HG03095 (cell line): ENCODE measurements around the gene SPRED2.

ENCODE experiments used
- ATAC-seq: cut with Tn5 transposase; IDR thresholded peaks from one replicate; pipeline ENCODE4 v1.9.1; 2021; ENCODE audit warnings: moderate library complexity; ENCODE audit not compliant: unreplicated experiment

The SPRED2 gene

DNA sequence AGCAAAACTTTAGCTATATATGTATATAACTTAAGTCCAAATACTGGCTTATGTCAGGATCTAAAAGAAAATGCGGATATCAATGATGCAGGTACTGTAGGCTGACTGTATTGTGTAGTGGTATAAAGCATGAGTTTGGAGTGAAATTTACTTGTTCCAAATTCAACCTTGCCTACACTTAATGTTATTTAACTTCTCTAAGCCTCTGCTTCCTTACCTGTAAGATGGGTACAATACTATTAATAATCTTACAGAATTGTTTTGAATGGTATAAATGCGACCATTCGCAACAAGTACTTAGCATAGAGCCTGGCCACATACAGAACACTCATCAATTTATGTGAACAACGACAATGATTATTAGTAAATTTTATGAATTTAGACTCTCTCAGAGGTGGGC is 62.4 kb downstream of the SPRED2 start:
- no peak for ATAC-seq

DNA sequence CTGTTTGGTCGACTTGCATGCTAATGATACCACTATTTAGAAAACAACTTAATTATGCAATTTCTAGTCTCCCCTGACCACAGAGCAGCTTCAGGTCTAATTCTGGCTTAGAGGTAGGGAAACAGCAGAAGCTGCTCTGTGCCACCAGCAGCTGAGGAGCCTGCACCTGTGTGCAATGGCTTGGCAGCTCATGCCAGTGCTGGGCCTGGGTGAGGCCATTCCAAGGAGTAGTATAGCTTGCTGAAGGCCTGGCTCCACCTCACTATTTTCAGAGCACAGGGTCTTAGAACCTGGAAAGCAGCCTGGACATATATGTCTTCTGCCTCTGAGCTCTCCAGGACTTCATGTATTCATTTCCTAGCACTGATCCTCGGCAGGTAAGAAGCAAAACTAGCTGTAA is 62.8 kb downstream of the SPRED2 start:
- no peak for ATAC-seq

DNA sequence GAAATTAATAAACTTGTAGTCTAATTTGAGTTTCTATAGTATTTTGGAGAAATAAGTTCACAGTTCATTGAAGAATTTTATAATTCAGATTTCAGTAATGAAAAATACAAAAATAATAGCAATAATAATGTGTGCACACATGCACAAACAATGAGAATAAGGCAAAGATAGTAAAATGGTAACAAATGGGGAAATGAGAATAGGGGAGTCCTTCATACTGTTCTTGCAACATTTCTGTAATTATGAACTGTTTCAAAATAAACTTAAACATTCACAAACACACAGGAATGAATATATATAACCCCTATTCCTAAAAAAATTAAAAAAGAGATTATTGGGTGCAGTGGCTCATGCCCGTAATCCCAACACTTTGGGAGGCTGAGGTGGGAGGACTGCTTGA is 63.9 kb downstream of the SPRED2 start:
- no peak for ATAC-seq

DNA sequence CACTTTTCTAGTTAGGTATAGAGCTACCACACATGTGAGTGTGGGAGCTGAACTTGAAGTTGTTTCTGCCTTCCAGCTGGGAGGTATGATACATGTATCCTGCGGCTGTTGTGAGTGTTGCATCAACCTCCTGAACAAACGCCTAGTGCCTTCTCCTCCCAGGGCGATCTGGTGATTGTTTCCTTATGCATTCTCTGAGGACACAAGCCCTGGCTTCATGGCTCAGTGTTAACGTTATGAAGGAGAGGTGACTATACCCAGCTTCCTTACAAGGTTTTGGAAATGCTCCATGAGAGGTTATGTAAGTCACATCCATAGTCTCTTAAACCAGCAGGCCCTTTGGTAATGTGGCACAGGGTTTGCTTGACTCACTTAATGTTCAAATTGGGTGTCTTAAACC is 64.9 kb downstream of the SPRED2 start:
- ATAC-seq, result no peak

DNA sequence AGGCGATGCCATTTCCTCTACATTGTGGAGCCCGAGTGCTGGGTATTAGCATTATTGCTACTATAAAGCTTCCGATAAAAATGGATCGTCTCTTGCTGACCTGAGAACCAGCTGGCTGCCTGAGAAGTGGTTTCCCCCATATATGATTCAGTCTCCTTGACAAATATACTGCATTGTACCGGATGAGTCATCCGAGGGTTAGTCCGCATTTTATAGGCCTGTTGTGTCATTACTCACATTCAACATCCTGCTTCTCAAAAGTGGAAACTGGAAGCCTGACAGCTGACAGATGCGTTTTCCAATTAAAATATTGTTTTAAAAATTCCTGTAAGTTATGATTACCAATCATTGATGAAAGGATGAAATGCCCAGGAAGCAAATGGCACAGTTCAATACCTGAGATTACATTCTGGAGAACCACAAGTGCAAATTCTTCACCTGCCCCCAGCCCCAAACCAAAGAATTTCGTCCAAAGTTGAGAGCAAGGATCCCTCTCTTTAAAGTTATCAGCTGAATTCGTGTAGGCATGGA is 65.7 kb downstream of the SPRED2 start:
- peak; percentile 44 for ATAC-seq

- ATAC-seq, result no peak
These were observed 67.2 kb downstream of the SPRED2 start for GRCh38 chr2:65364986-65365733.

DNA sequence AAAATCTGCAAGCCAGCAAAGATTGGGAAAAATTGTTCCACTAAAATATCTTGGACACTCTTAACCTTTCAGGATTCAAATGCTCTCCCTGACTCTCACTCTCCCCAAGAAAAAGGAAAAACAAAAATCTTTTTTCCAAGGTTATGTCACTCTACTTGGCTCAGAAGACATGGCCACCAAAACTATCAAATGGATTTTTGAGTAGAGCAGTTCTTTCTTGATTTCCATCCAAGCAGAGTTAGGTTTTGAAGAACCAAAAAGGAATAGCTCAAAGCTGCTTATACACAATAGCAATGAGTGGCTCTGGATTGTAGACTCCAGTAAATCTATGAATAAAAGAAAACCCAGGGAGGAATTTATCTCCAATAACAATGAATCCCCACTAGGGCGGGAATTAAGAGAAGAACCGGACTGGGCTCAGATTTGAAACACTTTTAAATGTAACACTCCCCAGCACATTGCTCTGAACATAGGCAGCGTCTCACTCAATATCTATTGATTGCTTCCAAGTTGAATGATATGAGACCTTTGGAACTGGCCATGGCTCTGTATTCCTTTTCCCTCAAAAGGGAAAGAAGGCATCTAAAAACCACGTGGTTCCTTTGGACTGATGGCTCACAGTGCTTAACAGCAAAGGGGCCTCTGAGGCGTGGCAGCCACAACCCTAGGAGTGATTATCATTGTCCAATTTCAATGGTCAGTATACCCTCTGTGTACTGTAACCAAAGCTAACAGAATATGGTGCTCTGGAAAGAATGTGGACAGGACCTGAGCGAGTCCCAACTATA is 68.3 kb downstream of the SPRED2 start:
- no peak for ATAC-seq

GRCh38 chr2:65361623-65362022 is 70.8 kb downstream of the SPRED2 start:
- ATAC-seq, result no peak

- no peak for ATAC-seq
These were observed 72.0 kb downstream of the SPRED2 start for GRCh38 chr2:65360441-65360840.

DNA sequence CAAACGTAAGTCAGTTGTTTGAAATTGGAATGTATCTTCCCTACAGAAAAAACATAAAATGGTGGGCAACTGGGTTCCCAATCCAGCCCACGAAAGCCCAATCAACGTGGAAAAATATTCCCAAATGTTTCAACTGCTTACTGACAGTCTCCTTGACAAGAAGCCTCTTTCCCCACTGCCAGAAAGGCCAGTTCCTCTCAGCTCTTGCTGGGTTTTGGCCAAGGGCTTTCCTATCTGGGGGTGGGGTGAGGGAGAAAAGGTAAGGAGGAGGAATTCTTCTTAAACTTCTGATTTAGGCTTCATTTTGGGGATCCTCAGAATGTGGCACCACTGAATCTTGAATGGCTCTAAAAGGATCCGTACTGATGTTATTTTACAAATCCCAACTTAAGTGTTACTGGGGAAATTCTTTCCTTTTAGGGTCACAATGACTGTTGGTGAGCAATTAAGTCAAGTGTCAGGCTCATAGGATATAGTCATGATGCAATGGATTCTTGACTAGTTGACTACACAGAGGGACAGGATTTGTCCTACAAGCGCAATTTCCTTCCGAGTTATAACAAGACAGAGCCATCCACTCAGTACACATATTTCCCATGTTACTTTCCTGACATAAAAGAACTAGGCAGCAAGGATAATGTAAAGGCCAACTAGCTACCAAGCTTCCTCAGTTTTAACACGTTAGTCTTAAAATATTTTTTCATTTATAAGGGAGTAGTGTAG is 73.6 kb downstream of the SPRED2 start:
- ATAC-seq, result no peak

- peak; percentile 66 for ATAC-seq
These were observed 74.5 kb downstream of the SPRED2 start for GRCh38 chr2:65357959-65358294.

GRCh38 chr2:65357095-65357958 is 75.1 kb downstream of the SPRED2 start:
- peak; percentile 36 for ATAC-seq

- ATAC-seq, result no peak
These were observed 77.1 kb downstream of the SPRED2 start for GRCh38 chr2:65355186-65355831.

DNA sequence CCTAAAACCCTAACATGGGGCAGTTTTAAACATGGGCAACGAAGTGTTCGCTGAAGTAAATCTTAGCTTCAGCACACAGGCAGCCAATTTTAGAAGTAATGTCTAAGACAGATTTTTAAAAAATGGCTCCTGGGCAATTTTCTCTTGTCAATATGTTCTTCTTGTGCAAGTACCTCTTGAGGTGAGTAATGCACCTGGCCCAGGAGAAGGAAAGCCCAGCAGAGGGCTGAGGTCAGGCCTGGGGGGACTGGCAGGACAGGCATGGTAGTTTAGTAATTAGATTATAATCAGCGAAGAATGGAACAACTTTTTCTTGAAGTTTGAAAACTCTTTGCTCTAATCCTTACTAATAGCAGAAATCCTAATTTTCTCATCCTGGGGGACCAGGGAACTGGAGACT is 77.6 kb downstream of the SPRED2 start:
- ATAC-seq, result no peak

- ATAC-seq, result no peak
These were observed 78.5 kb downstream of the SPRED2 start for GRCh38 chr2:65353927-65354326.

- ATAC-seq, result no peak
These were observed 79.4 kb downstream of the SPRED2 start for GRCh38 chr2:65353046-65353445.

GRCh38 chr2:65351948-65352595 is 80.3 kb downstream of the SPRED2 start:
- no peak for ATAC-seq

- no peak for ATAC-seq
These were observed 81.0 kb downstream of the SPRED2 start for GRCh38 chr2:65351234-65351947.

GRCh38 chr2:65350651-65351056 is 81.7 kb downstream of the SPRED2 start:
- ATAC-seq, result no peak
